Upper lobe of left lung (tissue), 4 donors: Measurements from ENCODE around the gene SMC1B.

ENCODE experiments used
- CTCF ChIP-seq, 6 experiments: fragments of 450-650 bp in 4 of 6; fragments of 200-600 bp in 2 of 6; sonication (generic) in 2 of 6; IDR thresholded peaks; one replicate each; pipeline ENCODE4 v1.5.1; 2016 to 2019; ENCODE audit warnings: antibody characterized with exemption in 6 of 6
- EP300 ChIP-seq, 4 donors: sonication (generic); formaldehyde crosslinking; IDR thresholded peaks; one replicate each; pipeline ENCODE4 v1.5.1; 2017; ENCODE audit warnings: antibody characterized with exemption in 4 of 4, control low read depth in 2 of 4
- POLR2A ChIP-seq, 4 donors: fragments of 450-650 bp; IDR thresholded peaks; one replicate each; pipeline ENCODE4 v1.5.1; 2016 to 2017; ENCODE audit warnings: antibody characterized with exemption in 4 of 4, mild to moderate bottlenecking in 2 of 4
- POLR2AphosphoS5 ChIP-seq, 2 donors: sonication (generic); formaldehyde crosslinking; IDR thresholded peaks; one replicate each; pipeline ENCODE4 v1.5.1; 2017; ENCODE audit warnings: antibody characterized with exemption in 2 of 2

- TF ChIP-seq POLR2AphosphoS5 (IDR thresholded peaks at IDR 0.05) = no peak
- no peak for TF ChIP-seq POLR2A (IDR thresholded peaks at IDR 0.05)
- no peak for TF ChIP-seq CTCF (IDR thresholded peaks at IDR 0.05)
- TF ChIP-seq EP300 (IDR thresholded peaks at IDR 0.05) = no peak
These were observed 48.7 kb upstream of the SMC1B start for GRCh38 chr22:45462034-45462655.
